Measurements from ENCODE around the gene FBXO8.

FBXO8 gene

DNA sequence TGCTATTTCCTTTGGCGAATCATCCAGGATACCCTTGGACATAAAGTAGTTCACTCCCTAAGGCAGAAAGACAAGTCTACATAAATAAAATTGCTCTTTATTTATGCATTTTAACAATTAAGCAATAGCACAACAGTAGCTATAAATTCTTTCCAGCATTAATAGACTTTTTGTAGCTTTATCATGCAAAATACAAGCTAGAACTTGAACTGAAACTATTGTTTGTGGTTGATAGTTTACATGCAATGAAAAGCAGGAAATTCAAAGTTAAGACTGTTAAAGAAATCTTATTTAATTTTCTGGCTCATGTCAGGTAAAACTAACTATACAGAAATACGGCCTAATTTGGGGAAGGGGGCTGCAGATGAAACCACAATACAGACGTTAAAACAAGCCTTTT is 42.3 kb downstream of the FBXO8 start:
- Histone ChIP-seq H3K4me3 (ENCODE audit: low read length) (no peak overlapping the region), H3K36me3 (ENCODE audit: insufficient read depth, low read length) (peaks cover 4% of the 10 kb centered on the region), H3K27me3 (ENCODE audit: control insufficient read depth, insufficient read depth, low read length) (no peaks in the 10 kb centered on the region), H3K4me1 (ENCODE audit: control insufficient read depth, insufficient read depth, low read length) (peaks cover 6% of the 10 kb centered on the region), H3K4me2 (ENCODE audit: low read length) (no peak overlapping the region), H3K9me3 (replicated peaks; ENCODE audit: low read length) (no peaks in the 10 kb centered on the region), H3K9ac (ENCODE audit: low read depth, low read length) (no peak overlapping the region)

DNA sequence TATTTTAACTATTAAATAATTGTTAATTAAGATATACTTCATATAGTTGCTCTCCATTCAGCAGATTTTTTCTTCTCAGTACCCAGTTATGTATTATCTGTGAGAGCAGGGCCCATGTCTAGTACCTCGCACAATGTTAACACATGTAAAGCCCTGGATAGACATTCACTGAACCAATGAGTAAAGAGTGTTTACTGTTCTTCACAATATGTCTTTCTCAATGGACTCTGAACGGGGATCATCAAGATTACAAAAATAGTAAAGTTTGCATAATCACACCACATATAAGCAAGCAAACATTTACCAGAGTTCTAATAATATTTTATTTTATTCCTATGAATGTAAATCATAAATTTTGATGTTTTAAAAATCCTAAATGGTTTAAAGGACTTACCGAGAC is 47.1 kb downstream of the FBXO8 start:
- Histone ChIP-seq H3K9ac (ENCODE audit: low read depth, low read length) (no peak overlapping the region), H3K36me3 (ENCODE audit: insufficient read depth, low read length) (peaks cover 4% of the 10 kb centered on the region), H3K9me3 (replicated peaks; ENCODE audit: low read length) (no peaks in the 10 kb centered on the region), H3K4me1 (ENCODE audit: control insufficient read depth, insufficient read depth, low read length) (no peaks in the 10 kb centered on the region), H3K4me2 (ENCODE audit: low read length) (no peak overlapping the region), H3K27me3 (ENCODE audit: control insufficient read depth, insufficient read depth, low read length) (no peaks in the 10 kb centered on the region), H3K4me3 (ENCODE audit: low read length) (no peak overlapping the region)

DNA sequence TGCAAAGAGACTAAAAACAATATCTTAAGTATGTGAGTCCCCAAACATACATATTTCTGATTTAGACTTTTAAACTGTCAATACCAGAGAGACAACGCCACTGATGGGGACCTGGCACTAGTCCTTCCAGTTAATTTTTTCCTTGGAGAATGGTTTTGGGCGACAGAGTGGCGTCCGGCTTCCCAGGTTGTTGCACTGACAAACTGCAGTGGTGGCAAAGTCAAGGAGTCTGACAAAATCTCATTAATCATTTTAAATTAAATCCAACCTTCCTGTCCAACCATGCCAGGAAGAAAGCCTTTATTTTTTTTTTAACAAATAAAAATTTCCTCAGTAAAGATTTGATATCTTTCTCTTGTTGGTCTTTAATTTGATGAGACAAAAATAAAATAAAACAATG is 52.8 kb downstream of the FBXO8 start:
- Histone ChIP-seq H3K27me3 (ENCODE audit: control insufficient read depth, insufficient read depth, low read length) (no peaks in the 10 kb centered on the region), H3K9me3 (replicated peaks; ENCODE audit: low read length) (no peaks in the 10 kb centered on the region), H3K4me3 (ENCODE audit: low read length) (no peak overlapping the region), H3K4me2 (ENCODE audit: low read length) (no peak overlapping the region), H3K9ac (ENCODE audit: low read depth, low read length) (no peak overlapping the region), H3K36me3 (ENCODE audit: insufficient read depth, low read length) (no peaks in the 10 kb centered on the region), H3K4me1 (ENCODE audit: control insufficient read depth, insufficient read depth, low read length) (no peaks in the 10 kb centered on the region)

DNA sequence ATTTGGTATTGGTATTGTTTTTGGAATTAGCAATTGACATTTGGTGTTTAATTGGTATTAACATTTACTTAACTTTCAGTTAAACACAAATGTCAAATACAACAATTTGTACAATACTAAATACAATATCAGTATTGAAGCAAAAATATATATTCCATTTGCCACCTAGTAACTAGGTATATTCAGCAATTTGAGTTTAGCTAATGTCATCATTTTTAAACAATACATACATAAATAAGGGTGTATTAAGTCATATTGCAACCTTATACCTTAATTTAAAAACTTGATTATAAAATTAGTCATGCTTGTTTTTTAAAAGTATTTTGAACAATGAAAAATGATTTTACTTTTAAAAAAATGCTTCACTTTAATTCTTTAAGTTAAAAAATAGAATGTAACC is 53.3 kb downstream of the FBXO8 start:
- Histone ChIP-seq H3K4me1 (ENCODE audit: control insufficient read depth, insufficient read depth, low read length) (no peaks in the 10 kb centered on the region), H3K27me3 (ENCODE audit: control insufficient read depth, insufficient read depth, low read length) (no peaks in the 10 kb centered on the region), H3K4me3 (ENCODE audit: low read length) (no peak overlapping the region), H3K9ac (ENCODE audit: low read depth, low read length) (no peak overlapping the region), H3K4me2 (ENCODE audit: low read length) (no peak overlapping the region), H3K9me3 (replicated peaks; ENCODE audit: low read length) (no peaks in the 10 kb centered on the region), H3K36me3 (ENCODE audit: insufficient read depth, low read length) (no peaks in the 10 kb centered on the region)

DNA sequence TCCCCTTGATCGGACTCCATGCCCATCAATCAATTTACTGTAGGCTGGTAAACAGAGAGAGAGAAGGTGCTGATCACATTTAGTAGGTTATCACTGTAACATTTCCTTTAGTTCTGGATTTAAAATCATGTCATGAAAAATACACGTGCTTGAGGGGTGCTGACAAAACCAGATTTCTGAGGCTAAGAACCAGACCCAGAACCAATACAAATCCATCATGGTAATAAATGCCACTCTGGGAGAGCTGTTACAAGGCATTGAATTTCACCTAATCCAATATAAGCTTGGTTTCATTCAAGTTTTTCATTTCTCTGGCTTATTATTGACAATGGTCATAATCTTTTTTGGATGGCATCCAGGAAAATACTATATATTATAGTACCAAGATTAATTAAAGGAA is 54.5 kb downstream of the FBXO8 start:
- H3K36me3 ChIP-seq (ENCODE audit: insufficient read depth, low read length), result no peaks in the 10 kb centered on the region
- no peaks in the 10 kb centered on the region for H3K27me3 ChIP-seq (ENCODE audit: control insufficient read depth, insufficient read depth, low read length)
- no peaks in the 10 kb centered on the region for H3K9me3 ChIP-seq (replicated peaks; ENCODE audit: low read length)
- no peak overlapping the region for H3K4me2 ChIP-seq (ENCODE audit: low read length)
- H3K4me3 ChIP-seq (ENCODE audit: low read length), result no peak overlapping the region
- H3K9ac ChIP-seq (ENCODE audit: low read depth, low read length), result no peak overlapping the region
- H3K4me1 ChIP-seq (ENCODE audit: control insufficient read depth, insufficient read depth, low read length), result no peaks in the 10 kb centered on the region

DNA sequence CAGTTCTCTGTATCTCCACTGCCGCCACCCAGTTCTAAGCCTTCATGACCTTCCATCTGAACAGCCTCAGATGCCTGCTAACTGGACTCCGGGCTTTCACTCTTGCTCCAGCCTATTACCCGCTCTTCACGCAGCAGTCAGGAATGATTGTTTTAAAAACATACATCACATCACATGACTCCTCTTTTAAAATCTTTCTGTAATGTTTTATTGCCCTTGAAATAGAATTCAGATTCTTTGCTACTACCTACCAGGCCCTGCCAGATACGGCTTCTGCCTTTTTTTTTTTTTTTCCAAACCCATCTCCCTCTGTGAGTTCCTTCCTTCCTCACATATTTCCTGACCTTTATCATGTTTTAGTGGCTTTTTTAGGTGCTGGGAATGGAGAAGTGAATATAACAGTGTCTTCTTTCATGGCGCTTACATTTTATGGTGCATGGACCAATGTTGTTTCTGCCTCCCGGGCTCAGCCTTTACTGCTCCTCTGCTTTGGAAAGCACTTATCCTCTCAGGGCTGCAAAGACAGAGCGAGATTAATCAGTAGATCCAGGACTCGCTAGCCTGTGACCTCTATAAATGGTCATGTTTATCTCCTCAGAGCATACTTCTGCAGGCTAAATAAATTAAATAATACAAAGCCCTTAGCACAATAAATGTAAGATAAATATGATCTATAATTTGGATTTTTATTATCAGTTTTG is 58.0 kb downstream of the FBXO8 start:
- no peaks in the 10 kb centered on the region for H3K9me3 ChIP-seq (replicated peaks; ENCODE audit: low read length)
- no peak overlapping the region for H3K4me2 ChIP-seq (ENCODE audit: low read length)
- no peak overlapping the region for H3K4me3 ChIP-seq (ENCODE audit: low read length)
- no peak overlapping the region for H3K9ac ChIP-seq (ENCODE audit: low read depth, low read length)
- no peaks in the 10 kb centered on the region for H3K36me3 ChIP-seq (ENCODE audit: insufficient read depth, low read length)
- H3K4me1 ChIP-seq (ENCODE audit: control insufficient read depth, insufficient read depth, low read length), result no peaks in the 10 kb centered on the region
- no peaks in the 10 kb centered on the region for H3K27me3 ChIP-seq (ENCODE audit: control insufficient read depth, insufficient read depth, low read length)

DNA sequence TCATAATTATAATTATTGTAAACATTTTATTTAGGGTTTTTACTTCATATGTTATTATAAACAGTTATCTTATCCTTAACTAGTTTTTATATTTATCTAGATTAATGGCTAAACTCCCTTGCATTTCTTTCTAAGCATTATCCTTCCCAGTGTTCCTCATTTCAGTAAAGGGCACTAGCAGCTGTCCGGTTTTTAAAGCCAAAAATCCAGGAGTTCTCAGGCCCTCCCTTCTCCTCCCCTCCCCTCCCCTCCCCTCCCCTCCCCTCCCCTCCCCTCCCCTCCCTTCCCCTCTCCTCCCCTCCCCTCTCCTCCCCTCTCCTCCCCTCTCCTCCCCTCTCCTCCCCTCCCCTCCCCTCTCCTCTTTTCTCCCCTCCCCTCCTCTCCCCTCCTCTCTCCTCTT is 58.9 kb downstream of the FBXO8 start:
- H3K27me3 ChIP-seq (ENCODE audit: control insufficient read depth, insufficient read depth, low read length), result no peaks in the 10 kb centered on the region
- no peak overlapping the region for H3K4me2 ChIP-seq (ENCODE audit: low read length)
- no peak overlapping the region for H3K4me3 ChIP-seq (ENCODE audit: low read length)
- no peaks in the 10 kb centered on the region for H3K36me3 ChIP-seq (ENCODE audit: insufficient read depth, low read length)
- H3K9me3 ChIP-seq (replicated peaks; ENCODE audit: low read length), result no peaks in the 10 kb centered on the region
- H3K4me1 ChIP-seq (ENCODE audit: control insufficient read depth, insufficient read depth, low read length), result no peaks in the 10 kb centered on the region
- no peak overlapping the region for H3K9ac ChIP-seq (ENCODE audit: low read depth, low read length)

DNA sequence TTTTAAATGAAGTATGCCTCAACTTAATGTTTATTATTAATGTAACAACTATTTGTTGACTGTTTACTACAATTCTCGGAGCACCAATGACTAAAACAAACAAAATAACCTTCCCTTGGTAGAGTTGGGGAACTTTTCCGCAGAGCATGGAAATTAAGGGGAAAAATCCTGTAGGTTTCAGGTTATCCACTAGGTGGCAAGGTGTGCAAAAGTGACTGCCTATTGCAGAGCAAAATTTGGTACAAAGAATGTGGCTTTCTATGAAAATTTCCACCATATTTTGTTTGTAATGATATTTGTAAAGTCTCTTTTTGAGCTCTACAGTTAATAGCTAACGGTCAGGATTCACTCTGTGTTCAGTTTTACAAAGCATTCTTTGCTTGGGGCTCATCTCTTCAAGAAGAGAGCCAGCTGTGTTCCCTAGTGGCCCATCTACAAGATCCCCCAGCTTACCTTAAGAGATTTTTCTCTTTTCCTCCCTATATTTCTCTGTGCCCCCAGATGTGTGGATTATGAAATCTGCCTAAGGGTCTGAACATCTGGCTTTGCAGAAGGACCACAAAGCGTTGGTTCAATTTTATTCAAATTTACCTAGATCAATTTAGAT is 61.1 kb downstream of the FBXO8 start:
- peaks cover 2% of the 10 kb centered on the region for H3K4me1 ChIP-seq (ENCODE audit: control insufficient read depth, insufficient read depth, low read length)
- no peak overlapping the region for H3K4me2 ChIP-seq (ENCODE audit: low read length)
- no peaks in the 10 kb centered on the region for H3K9me3 ChIP-seq (replicated peaks; ENCODE audit: low read length)
- H3K36me3 ChIP-seq (ENCODE audit: insufficient read depth, low read length), result no peaks in the 10 kb centered on the region
- H3K4me3 ChIP-seq (ENCODE audit: low read length), result no peak overlapping the region
- H3K9ac ChIP-seq (ENCODE audit: low read depth, low read length), result no peak overlapping the region
- peaks cover under 1% of the 10 kb centered on the region for H3K27me3 ChIP-seq (ENCODE audit: control insufficient read depth, insufficient read depth, low read length)

DNA sequence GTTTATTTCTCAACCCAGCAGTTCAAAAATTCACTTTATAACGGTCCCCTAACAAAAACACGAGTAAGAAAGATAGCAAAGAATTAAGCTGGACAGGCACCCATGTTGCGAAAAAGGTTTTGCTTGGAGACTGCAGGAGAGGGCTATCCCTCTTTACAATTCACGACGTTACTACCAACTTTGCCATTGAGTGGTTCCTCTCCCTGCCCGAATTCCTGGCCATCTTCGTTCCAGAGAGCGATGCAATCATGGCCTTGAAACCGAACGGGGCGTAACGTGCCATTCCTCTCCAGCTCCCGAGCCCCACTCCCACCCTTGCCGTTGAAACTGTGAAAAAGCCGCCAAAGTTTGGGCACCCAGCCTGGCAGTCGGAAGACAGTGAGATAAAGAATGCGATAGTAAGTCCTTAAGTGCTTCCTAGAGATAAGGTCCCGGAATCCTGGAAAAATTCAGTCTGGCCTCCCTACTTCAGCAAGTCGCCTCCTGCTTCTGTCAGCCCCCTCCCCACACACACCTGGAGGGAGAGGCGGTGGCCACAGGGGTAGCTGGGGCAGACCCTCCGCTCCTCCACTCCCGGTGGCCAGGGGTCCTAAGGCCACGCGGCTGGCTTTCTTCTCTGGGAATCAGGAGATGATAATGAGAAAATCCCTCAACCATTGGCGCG is 65.2 kb downstream of the FBXO8 start:
- Histone ChIP-seq H3K4me3 (ENCODE audit: low read length) (peak overlapping the region; percentile 62), H3K36me3 (ENCODE audit: insufficient read depth, low read length) (no peaks in the 10 kb centered on the region), H3K4me1 (ENCODE audit: control insufficient read depth, insufficient read depth, low read length) (peaks cover 28% of the 10 kb centered on the region), H3K27me3 (ENCODE audit: control insufficient read depth, insufficient read depth, low read length) (peaks cover 34% of the 10 kb centered on the region), H3K9me3 (replicated peaks; ENCODE audit: low read length) (no peaks in the 10 kb centered on the region), H3K4me2 (ENCODE audit: low read length) (peak overlapping the region; percentile 84), H3K9ac (ENCODE audit: low read depth, low read length) (peak overlapping the region; percentile 18)

DNA sequence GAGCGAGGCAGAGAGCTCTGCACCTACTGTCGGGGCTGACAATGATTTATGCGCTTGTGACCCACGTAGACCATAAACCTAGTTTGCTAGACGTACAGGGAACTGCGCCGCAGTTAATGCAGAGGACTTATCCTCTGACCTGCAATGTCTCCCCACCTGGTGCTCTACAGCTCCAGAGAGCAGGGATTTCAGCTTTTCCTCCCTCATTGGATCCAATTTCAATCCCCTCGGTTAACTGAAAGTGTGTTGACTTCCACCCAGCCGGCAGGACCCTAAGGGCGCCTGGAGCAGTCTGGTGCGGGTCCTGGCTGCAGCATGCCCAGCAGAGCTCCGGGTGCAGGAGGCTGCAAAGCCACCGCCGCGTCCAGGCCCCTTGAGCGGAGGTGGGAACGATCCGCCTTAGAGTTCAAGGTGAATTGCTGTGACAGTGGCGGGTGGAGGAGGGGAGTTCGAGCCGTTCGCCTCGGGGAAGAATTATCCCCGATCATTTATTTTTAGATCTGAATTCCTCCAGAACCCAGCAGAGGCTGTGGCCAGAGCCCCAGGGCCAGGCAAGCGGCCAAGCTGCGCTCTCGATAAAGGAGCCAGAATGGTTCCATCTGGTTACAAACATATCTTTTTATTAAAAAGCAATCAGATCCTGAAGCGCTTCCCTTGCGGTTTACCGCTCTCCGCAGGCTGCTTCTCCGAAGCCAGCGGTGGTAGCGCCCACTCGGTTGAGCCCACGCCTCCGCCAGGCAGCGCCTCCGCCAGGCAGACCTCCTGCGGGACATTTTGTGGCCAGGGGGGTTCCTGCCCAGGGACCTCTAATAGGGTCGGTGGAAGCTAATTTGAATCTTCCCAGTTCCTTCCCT is 66.0 kb downstream of the FBXO8 start:
- peak overlapping the region; percentile 18 for H3K9ac ChIP-seq (ENCODE audit: low read depth, low read length)
- peaks cover 28% of the 10 kb centered on the region for H3K4me1 ChIP-seq (ENCODE audit: control insufficient read depth, insufficient read depth, low read length)
- peak overlapping the region; percentile 62 for H3K4me3 ChIP-seq (ENCODE audit: low read length)
- H3K4me2 ChIP-seq (ENCODE audit: low read length), result peak overlapping the region; percentile 84
- H3K36me3 ChIP-seq (ENCODE audit: insufficient read depth, low read length), result no peaks in the 10 kb centered on the region
- H3K9me3 ChIP-seq (replicated peaks; ENCODE audit: low read length), result no peaks in the 10 kb centered on the region
- peaks cover 39% of the 10 kb centered on the region for H3K27me3 ChIP-seq (ENCODE audit: control insufficient read depth, insufficient read depth, low read length)

DNA sequence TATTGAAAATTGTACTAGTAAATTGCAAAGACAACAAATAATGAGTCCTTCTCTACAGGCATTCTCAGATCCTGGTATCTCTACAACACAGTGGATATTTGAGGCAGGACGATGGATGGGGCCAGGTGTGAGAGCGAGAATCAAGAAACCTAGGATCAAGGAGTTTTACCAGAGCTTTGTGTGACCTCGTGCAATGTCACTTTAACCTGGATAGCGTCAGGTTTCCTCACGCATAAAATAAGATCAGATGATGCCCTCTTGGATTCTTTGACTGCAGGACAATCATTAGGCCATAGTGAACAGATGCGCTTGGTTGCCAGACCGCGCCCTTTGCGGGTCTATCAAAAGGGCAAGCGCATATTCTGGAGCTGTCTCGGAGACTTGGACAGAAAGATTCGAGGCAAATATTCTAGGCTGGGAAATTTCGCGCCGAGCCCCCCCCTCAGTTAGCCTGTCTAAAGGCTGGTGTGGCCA is 66.6 kb downstream of the FBXO8 start:
- no peak overlapping the region for H3K9ac ChIP-seq (ENCODE audit: low read depth, low read length)
- peaks cover 28% of the 10 kb centered on the region for H3K4me1 ChIP-seq (ENCODE audit: control insufficient read depth, insufficient read depth, low read length)
- peak overlapping the region; percentile 62 for H3K4me3 ChIP-seq (ENCODE audit: low read length)
- H3K9me3 ChIP-seq (replicated peaks; ENCODE audit: low read length), result no peaks in the 10 kb centered on the region
- H3K36me3 ChIP-seq (ENCODE audit: insufficient read depth, low read length), result no peaks in the 10 kb centered on the region
- H3K4me2 ChIP-seq (ENCODE audit: low read length), result peak overlapping the region; percentile 84
- H3K27me3 ChIP-seq (ENCODE audit: control insufficient read depth, insufficient read depth, low read length), result peaks cover 44% of the 10 kb centered on the region
